GM18867 (cell line): ENCODE measurements around the gene SH2D1A.
"Not testable (repeated sequence)": the region's sequence is repeated elsewhere in the genome, so short reads cannot be mapped to it uniquely, and the experiment has no call there.

ENCODE experiments used
- ATAC-seq: cut with Tn5 transposase; IDR thresholded peaks from one replicate; pipeline ENCODE4 v1.9.1; 2021; ENCODE audit warnings: mild to moderate bottlenecking, moderate library complexity; ENCODE audit not compliant: unreplicated experiment

The SH2D1A gene

DNA sequence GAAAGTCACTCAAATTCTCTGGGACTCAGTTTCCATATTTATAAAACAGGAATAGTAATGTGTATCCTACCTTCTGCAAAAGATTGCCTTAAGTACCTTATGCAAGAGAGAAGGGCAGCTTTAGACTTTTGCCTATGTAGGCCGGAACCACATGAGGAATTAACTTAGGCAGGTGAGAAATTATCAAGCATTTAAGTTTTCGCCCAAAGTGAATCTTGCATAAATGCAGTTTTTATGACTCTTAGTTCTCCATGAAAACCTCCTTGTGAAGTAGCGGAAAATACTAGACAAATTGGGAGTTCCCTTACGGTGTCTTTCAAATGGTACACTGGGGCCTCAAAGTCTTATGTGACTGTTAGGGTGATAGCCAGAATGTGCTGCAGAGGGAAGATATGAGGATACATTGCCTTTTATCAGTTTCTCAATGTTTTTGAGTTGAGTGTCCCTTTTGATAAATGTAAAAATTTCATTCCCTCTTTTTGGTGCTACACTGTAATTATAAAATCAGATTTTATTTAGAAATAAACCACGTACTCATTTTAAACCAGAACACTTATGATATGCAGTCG, 2.6 kb downstream of the SH2D1A start:
- ATAC-seq = no peak

DNA sequence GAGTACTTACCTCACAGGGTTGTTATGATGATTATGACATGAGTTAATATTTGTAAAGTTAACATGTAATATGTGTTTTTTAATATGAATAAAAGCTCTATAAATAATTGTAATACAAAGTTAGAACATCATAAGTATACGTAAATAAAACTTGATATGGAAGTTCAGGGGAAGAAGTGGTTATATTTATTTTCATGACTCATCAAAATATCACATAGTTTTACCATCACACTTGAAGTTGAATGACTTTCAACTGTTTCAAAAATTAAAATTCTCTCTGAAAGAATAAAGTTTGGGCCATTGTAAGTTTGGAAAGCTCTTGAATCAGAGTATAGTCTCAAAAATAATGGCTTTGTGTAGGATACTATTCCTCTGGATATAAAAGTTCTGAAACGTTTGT, 8.3 kb downstream of the SH2D1A start:
- ATAC-seq = no peak

DNA sequence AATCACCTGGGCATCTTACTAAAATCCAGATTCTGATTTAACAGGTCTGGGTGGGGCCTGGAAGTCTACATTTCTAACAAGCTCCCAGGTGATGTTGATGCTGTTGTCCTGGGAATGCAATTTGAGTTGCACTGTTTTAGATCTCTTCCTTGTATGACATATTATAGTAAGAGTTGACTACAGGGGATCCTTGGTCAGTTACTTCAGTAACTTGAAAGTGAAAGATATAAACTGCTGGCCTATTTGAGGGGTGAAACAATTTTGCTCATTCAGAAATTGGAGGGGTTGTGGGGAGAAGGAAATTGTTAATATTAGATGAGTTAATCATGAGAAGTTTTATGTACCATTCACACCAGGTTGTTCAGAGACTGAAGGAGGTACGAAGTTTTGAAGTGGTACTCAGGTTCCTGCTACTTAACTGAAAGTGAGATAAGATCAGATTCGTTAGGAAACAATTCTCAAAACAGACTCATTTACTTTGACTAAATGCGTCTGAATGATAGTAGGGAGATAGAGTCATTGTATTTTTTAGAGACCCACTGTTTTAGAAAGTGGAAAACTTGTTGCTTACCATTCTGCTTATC, 12.5 kb downstream of the SH2D1A start:
- peak; percentile 63 for ATAC-seq

DNA sequence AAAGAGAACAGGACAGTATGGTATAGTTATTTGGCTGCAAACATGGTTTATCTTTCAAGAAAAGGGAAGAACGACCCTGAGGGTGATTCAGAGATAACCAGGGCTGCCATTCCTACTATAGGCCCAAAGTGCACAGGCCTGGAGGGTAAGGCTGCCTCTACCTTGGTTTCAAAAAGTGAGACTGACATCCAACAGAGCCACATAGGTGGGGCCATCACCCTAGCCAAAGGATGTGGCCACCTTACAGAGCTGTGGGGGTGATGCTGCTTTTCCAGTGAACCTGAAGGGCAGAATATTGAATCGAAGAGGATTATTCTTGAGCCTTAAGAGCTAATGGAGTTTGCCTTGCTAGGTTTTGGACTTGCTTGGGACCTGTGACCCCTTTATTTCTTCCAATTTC, 15.7 kb downstream of the SH2D1A start:
- no peak for ATAC-seq

DNA sequence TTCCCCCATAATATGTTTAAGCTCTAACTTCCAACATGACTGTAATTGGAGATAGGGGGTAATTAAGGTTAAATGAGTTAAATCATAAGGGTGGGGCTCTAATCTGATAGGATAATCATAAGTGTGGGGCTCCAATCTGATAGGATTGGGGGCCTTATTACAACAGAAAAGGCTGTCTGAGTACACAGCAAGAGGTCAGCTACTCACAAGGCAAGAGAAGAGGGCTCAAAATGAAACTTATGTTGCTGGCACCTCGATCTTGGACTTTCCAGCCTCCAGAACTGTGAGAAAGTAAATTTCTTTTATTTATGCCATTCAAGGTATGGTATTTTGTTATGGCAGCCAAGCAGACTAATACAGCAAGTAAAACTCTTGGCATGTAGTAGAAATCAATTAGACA, 16.4 kb downstream of the SH2D1A start:
- ATAC-seq = no peak

DNA sequence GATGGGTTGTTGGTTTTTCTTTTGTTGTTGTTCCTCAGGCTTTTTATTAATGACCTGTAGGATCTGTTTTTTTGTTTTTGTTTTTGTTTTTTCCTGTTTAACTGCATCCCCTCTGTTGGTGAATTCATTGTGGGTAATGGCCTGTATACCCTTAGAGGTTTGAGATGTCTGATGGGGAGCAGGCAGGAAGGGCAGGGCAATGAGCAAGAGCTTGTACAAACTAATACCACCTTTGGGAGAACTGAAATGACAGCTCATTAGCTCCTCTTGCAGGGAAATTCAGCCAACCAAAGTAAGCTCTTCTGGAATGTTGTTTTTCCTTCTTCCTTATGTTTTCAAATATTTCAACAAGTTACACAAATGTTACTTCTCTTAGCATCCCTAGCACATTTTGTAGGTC, 23.4 kb downstream of the SH2D1A start:
- ATAC-seq = no peak

DNA sequence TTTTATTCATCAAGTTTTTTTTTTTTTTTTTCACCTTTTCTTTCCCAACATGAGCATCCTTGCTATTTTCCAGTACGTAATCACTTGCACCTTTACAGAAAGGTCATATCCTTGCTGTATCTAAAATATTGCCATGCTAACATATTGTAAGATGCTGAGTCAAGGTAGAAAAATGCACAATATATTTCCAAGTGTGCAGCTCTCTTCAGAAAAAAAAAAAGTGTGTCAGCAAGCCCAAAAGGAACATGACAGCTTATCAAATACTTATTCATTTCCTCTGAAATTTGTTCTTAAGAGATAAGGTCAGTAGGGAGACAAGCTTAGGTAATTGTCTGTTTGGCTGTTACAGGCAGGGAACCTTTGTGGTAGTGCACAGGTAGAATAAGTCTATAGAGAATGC, 27.0 kb downstream of the SH2D1A start:
- ATAC-seq = no peak

DNA sequence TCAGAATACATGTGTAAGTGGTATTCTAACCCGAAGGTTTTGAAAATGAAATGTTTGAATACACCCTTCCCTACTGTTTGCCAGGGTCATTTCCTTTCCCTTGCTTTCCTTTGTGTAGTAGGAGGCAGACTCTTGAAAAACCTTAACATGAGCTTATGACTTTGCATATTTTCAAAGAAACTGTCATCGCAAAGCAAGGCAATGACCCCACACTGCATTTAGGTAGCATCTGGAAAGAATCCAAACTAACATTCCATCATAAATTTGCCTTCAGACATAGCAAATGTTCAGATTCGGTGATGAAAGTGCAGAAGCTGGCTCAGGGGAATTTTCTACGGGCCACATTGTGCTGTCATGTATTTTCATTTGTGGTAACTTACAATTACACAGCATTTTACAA, 32.3 kb downstream of the SH2D1A start:
- ATAC-seq = no peak

DNA sequence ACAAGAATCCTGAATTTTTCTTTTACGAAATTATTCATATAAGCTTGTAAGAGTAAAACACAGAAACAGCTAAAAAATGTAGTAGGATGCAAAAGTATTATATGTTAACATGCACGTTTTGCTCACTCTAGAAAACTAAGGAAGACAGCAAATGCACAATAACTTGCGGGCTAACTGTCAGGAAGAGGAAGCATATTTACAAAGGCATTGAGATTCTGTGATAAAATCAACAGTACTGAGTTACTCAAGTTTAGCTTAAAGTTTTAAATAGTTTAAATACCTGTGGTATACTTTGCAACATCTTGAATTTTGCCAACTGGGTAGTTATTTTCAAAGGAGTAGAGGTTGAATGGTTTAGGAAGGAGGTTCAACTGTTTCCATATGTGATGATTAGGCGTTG, 37.0 kb downstream of the SH2D1A start:
- no peak for ATAC-seq

DNA sequence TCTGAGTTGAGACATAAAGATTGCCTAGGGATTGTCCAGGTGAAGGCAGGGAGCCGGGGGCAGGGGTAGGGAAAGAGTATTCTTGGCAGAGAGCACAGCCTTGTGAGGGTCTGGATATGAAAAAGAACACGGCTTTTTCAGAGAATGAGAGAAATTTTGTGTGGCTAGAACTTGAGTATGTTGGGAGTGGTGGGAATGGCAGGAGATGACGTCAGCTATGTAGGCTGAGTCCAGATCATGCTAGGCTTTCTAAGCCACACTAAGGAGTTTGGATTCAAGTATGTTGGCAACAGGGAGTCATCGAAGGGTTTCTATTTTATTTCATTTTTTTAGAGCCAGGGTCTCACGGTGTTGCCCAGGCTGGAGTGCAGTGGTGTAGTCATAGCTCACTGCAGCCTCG, 40.0 kb downstream of the SH2D1A start:
- no peak for ATAC-seq

DNA sequence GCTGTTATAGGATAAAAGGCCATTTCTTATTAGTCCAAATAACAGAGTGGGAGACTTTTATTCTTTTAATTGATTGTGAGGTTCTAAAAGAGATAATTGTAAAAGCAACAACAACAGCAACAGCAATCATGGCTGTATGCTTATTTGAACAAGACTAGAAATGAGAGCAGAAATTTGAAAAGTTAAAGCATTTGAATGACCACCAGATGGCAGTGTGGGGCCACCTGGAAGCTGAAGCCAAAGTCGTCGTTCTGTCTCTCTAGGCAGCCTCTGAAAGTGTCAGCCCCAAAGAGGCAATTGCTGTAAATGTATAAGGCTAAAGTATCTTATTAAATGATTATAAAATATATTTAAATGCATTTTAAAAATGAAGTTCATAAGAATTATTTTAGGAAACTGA, 42.2 kb downstream of the SH2D1A start:
- ATAC-seq = peak; percentile 69

DNA sequence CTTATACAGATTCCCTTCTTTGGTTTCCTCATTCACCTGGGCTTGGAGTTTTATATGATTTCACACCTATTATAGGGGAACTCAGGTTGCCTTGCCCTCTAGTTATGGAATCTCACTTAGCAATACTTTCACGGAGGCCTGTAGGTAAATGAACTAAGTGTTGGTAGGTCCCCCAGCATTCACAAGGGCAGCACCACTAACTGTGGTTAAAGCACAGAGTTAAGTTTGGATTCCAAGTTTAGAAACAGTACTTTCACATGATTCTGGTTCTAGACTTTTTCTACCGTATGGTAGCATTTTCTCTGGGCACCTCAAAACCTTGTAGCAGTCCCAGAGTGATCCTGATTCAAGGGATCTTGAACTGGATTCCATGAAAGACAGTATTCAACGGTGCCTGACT, 46.4 kb downstream of the SH2D1A start:
- peak; percentile 32 for ATAC-seq

DNA sequence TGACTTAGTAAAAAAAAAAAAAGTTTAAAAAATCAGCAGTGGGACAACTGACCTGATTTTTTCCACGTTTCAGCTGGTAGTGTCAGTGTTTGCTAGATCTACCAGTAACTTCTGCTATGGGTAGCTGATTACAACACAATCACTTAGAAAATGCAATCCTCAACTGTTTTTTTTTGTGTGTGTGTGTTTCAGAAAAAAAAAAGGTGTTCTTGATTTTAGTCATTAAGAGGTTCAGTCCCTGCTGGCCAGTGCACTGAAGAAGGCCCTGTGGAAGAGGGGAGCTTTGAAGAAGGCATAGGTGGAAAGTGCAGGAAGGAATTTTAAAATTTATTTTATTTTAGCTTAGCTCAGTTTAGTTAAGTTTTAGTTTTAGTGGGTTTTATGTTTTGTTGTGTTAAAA, 46.9 kb downstream of the SH2D1A start:
- no peak for ATAC-seq

DNA sequence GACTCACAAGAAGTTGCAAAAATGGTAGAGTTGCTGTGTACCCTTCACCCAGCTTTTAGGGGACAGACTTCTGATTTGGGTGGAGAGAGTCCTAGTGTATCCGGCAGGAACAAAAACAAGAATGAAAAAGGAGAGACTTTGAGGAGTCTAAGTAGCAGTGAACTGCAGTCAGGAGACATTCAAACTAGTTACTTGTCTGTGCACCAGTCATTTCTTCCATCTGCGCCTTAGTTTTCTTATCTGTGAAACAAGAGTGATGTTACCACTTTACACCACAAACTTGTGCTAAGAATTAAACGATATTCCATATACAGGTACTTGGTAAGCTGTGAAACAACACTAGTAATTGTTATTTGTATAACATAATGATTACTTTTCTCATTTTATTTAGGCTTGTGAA, 47.3 kb downstream of the SH2D1A start:
- no peak for ATAC-seq

DNA sequence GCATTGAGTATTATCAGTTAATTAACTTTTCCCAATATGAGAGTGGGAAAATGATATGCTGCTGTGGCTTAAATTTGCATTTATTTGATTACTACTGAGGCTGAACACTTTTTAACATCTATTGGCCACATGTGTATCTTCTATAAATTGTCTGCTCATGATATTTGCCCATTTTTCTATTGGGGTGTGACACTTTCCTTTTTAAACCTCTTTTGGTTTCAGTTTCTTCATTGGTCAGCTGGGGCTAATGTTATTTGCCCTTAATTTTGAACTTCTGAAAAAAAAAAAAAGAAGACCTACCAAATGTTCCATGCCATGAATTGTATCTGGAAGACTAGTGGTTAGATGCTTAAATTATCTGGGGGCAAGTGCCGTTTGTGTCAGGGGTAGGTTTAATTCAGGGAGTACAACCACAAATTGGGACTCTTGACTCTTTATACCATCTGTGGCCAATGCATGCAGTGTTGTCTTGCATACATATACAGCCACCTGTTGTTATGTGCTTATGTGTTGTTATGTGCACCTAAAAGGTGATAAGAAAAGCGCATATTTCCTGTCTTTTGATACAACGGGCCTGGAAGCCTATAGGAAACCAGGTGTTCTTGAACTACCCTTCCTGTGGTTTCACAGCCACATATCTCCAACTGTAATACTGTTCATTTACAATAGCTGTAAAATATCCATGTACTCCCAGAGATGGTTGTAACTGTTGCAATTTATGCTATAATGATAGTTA, 49.0 kb downstream of the SH2D1A start:
- ATAC-seq = peak; percentile 63

DNA sequence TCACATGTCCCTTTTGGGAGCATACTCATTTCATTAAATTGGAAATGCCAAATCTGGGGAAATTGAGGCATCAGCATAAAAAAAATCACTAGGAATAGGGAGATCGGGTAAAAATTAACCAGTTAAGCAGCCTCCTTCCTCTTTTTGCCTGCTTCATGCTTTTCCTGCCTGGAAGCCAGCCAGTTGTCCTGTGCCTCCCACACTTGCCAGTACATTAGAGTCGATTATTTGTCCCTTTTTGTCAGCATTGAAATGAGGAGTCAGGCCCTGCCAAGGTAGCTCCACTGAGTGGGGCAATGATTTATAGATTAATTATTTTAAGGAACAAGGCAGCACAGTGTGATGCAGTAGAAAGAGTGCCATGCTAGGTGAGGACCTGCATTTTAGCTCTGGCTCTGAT, 55.3 kb downstream of the SH2D1A start:
- ATAC-seq = no peak

DNA sequence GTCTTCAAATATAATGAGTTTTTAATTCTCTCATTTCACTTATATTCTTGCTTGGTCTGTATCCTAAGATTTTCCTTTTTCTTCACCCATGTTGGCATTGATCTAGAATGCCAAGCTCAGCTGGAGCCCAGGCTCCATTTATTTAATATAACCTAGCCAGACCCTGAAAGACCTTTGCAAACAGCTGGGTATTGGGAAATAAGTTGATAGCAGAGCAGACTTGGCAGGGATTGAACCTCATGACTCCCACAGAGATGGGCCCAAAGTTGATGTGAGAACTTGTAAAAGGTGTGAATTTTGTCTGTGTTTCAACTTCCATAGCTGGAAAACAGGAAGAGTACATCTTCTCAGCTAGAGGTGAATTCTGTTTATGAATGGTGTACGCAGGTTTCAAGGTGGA, 59.5 kb downstream of the SH2D1A start:
- no peak for ATAC-seq

DNA sequence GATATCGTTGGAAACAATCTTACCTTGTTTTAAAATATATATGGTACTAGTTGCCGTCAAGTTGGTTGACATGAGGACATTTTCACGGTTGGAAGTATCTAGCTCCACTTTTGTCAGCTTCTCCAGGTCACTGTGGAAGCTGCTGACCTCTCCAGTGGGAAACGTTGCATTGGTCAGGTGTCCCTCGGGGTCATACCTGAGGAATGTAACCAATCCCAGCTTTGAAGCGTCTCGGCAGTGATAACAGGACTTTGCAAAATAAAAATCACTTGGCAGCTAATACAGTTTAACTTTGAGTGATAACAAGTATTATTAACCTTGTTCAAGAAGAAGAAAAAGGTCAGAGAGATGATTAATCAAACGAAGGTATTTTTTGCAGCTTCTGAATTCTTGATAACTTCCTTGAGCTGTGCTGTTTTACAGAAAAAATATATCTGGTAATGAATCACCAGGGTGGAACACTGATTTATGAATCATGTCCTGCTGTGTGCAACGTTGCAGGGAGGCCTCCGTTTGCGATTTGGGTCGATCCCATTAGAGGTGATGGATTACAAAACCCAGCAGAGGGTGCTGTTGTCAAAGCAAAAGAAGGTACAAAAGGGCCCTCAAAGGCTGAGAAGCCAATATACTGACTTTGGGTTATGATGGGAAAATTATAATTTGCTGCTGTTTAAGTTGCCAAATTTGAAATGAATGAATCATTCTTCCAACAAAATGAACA, 60.1 kb downstream of the SH2D1A start:
- ATAC-seq = peak; percentile 93

DNA sequence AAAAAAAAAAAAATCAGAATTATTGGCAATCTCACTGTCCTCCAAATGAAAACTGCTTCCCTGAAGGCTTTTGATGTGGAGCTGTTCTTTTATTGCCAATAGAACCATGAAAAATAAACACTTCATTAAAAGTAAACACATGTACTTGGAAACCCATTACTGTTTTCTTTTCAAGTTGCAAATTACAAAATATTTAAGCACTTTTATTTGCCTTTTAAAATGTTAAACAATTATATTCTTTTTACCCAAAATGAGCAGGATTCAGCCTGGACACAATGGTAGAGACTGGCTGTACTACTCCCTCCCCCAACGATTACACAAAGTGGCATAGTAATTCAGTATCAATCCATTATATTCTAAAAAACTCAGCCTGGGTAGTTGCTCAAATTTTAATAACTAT, 60.9 kb downstream of the SH2D1A start:
- no peak for ATAC-seq

DNA sequence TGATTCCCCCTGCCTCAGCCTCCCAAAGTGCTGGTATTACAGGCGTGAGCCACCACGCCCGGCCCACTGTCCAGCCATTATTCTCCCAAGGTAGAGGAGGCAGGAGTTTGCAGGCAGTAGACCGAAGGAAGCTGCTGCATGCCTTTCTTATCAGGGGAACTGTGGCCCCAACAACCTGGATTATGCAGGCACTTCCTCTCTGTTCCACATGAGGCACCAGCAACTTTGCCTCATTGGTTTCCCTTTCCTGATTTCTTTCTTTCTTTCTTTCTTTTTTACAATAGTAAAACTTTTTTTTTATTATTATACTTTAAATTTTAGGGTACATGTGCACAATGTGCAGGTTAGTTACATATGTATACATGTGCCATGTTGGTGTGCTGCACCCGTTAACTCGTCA, 62.0 kb downstream of the SH2D1A start:
- ATAC-seq = not testable (repeated sequence)

DNA sequence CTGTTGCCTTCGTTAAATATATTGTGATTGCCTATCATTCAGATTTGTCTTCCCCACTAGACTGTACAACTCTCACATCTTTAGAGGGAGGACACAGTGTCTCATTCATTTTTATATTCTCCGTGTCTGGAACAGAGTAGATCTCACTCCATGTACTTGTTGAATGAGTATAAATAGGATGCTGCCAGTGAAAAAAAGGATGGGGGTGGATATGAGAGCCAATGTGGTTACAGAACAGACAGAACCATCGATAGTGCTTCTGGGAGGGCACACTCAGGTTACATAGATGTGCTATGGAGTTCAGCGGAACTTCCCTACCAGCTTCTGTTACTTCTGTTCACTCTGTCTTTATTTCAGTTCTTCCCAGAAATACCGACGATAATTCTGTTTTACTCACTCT, 66.9 kb downstream of the SH2D1A start:
- ATAC-seq = no peak

DNA sequence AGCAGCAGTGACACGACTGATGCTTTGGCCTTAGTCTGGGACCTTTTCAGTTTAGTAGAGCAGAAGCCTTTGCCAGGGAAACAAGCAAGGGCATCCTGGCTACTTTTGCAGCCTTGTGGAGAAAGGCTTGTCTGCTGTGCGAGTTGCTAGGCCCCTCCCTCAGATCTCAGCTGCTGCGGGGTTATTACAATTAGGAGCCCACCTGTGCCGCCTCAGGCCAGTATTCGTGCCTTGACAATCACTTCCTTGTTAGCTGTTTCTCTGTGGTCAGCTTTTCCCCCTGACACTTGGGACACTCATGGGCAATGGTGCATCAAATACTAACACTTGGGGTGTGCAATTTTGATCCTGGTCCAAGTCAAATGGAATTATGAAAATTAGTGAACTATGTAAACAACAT, 67.9 kb downstream of the SH2D1A start:
- no peak for ATAC-seq
